Activated CD8-positive, alpha-beta memory T cell treated with anti-CD3 and anti-CD28 coated beads for 4 hours (primary cell): ENCODE measurements around the gene MPC1.

Experiments
- DNase-seq, 2 donors: peaks; one replicate each; pipeline ENCODE4 v3.0.0-alpha.2; 2020; ENCODE audit warnings: low read depth in 2 of 2

The MPC1 gene

GRCh38 chr6:166317261-166318212, 65.2 kb downstream of the MPC1 start:
- no peak for DNase-seq

DNA sequence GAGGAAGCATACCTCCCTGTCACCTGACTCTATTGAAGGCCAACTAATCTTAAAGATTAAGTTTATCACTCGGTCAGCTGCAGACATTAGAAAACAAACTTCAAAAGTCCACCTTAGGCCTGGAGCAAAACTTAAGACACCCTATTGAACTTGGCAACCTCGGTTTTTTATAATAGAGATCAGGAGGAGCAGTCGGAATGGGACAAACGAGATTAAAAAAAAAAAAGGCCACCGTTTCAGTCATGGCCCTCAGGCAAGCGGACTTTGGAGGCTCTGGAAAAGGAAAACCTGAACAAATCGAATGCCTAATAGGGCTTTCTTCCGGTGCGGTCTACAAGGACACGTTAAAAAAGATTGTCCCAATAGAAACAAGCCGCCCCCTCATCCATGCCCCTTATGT, 67.3 kb downstream of the MPC1 start:
- DNase-seq = no peak
